T-helper 2 cell treated with Interferon-gamma antibody and Interleukin-4, amounts not matched to agents 5 μg/mL and 100 μg/mL, for 36 hours (primary cell): ENCODE data around the gene ENC1.

Experiments used
- DNase-seq: peaks from one replicate; pipeline ENCODE4 v3.0.0; 2021; ENCODE audit warnings: low spot score
- H3K27ac Mint-ChIP-seq: one replicate; pipeline ENCODE4 v1.8.0; 2021; ENCODE audit warnings: mild to moderate bottlenecking, mixed read lengths
- H3K27me3 Mint-ChIP-seq: one replicate; pipeline ENCODE4 v1.8.0; 2021; ENCODE audit warnings: low read depth, mixed read lengths
- H3K36me3 Mint-ChIP-seq: one replicate; pipeline ENCODE4 v1.8.0; 2021; ENCODE audit warnings: low read depth, mixed read lengths
- H3K4me1 Mint-ChIP-seq: one replicate; pipeline ENCODE4 v1.8.0; 2021; ENCODE audit warnings: low read depth, mixed read lengths
- H3K4me3 Mint-ChIP-seq: one replicate; pipeline ENCODE4 v1.8.0; 2022; ENCODE audit warnings: mild to moderate bottlenecking, moderate library complexity, mixed read lengths
- H3K9me3 Mint-ChIP-seq: one replicate; pipeline ENCODE4 v1.8.0; 2021; ENCODE audit warnings: mixed read lengths

ENC1 gene

DNA sequence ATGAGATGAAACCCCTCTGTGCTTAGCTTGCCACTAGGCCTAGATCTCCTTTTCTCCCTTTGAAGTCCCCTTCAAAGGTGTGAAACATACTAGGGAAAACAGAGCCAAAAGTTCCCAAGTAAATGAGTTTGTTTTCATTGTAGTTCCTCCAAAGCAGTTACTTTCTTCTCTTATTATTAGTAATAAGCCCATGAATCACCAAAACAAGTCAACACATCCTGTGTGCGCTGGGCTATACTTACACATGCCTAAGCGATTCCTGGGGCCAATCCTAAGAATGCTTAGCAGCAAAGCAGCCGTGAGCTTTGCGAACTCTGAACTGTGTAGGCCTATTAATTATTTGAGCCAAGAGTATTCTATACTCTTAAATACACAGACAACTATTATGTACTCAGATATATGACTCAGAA lies 7.6 kb downstream of the ENC1 start:
- H3K27me3 Mint-ChIP-seq, result peaks cover 35% of the 10 kb centered on the region
- no peak overlapping the region for H3K27ac Mint-ChIP-seq
- no peak for DNase-seq
- H3K9me3 Mint-ChIP-seq, result no peaks in the 10 kb centered on the region
- no peaks in the 10 kb centered on the region for H3K36me3 Mint-ChIP-seq
- H3K4me3 Mint-ChIP-seq, result no peak overlapping the region
- peaks cover 12% of the 10 kb centered on the region for H3K4me1 Mint-ChIP-seq

DNA sequence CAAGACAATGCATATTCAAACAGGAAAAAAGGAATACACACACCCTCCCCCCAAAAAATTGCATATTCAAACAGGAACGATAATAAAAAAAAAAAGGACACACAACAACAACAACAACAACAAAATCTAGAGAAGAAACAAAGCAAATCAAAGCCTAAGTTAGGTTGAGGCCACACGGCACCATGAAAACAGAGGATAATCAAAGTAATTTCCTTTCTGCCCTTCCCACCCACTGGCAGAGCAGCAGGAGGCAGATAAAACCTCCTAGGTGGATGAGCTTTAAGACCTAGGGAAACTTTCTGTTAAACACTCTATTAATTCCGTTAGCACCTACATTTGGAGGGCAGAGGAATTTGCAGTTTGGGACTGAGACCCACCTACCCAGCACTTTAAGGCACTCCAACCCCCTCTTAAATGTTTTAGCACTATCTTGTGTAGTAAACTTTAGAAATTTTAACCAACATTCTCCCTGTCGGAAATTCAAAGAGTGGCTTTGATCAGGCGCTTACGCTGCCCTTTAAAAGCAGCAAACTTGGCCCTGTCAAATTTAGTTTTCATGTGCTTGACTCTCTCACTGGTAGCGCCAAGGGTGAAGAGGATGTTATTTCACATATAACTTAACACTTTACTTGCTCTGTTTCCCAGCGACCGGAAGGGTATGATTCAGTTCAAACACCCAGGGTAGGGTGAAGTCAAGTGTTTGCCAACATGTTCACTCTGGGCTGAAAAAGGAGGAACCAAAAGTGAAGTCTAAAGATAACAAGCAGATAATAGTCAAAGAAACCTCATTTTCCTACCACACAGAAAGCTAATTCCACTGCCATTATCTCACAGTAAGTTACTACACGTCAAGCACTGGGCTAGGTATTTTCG lies 9.2 kb downstream of the ENC1 start:
- peak overlapping the region; percentile 68 for H3K27ac Mint-ChIP-seq
- H3K9me3 Mint-ChIP-seq, result no peaks in the 10 kb centered on the region
- no peaks in the 10 kb centered on the region for H3K36me3 Mint-ChIP-seq
- peaks cover 28% of the 10 kb centered on the region for H3K27me3 Mint-ChIP-seq
- peak overlapping the region; percentile 1 for H3K4me3 Mint-ChIP-seq
- peak; percentile 47 for DNase-seq
- peaks cover 12% of the 10 kb centered on the region for H3K4me1 Mint-ChIP-seq

DNA sequence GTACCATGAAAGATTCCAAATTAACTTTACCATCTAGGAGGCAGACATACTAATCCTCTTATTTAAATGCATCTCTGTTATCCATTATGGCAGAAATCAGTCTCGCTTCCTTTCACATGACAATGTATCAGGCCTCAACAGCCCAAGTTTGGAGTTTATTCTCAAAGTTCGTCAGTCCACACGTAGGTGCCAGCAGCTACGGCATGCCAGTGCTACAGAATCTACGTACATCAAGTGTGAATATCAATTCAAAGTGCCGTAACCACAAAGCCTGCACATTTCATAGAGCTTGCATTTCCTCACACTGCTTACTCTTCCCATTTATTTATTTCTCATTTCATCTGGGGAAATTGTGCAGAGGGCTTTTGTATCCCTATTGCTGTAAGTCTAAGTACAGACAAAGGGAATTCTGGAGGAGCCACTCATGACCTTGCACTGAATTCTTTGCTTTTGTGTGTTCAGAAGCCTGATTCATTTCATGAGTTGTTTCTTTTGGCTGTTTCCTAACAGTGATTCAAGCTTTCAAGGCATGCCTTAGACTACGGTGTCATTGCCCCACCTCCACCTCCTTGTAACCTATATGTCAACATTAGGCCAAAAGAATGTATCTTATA lies 10.0 kb downstream of the ENC1 start:
- H3K4me3 Mint-ChIP-seq, result no peak overlapping the region
- peaks cover 12% of the 10 kb centered on the region for H3K4me1 Mint-ChIP-seq
- DNase-seq, result no peak
- H3K36me3 Mint-ChIP-seq, result no peaks in the 10 kb centered on the region
- no peaks in the 10 kb centered on the region for H3K9me3 Mint-ChIP-seq
- H3K27me3 Mint-ChIP-seq, result peaks cover 31% of the 10 kb centered on the region
- H3K27ac Mint-ChIP-seq, result no peak overlapping the region

DNA sequence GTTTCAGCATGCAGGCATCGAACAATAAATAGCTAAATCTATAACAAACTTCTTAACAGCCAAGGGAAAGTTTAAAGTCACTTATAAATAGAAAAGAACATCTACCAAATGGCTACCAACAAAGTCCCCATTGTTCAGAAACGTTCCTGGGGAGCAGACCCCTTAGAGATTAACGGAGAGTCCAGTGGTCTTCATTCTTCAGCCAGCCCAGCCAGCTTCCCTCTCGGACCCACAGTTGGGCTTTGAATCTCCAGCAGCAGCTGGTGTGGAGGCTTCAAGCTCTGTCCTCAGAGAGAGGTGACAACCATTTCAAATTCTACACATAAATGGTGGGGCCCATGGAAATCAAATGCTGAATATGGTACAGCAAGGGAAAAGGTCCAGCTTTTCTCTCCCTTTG lies 11.2 kb downstream of the ENC1 start:
- no peak overlapping the region for H3K4me3 Mint-ChIP-seq
- H3K4me1 Mint-ChIP-seq, result peaks cover 12% of the 10 kb centered on the region
- no peaks in the 10 kb centered on the region for H3K9me3 Mint-ChIP-seq
- no peaks in the 10 kb centered on the region for H3K36me3 Mint-ChIP-seq
- H3K27me3 Mint-ChIP-seq, result peaks cover 34% of the 10 kb centered on the region
- DNase-seq, result no peak
- H3K27ac Mint-ChIP-seq, result no peak overlapping the region

DNA sequence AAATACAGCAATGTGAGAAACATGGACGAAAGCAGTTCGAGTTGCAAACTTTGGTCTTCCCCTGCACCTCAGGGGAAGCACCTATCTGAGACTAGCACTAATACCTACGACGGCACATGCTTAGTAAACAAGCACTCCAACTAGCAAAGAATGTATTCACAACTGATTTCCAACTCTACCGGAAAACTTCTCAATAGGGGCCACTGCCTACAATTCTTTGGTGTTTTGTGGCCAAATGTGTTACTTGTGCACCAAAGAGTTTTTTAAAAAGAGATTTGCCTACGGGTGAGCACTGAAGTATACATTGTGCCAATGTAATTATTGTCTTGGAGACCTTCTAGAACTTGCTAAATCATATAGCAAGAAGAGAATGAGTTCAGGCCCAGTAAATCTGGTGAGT lies 12.2 kb downstream of the ENC1 start:
- H3K4me1 Mint-ChIP-seq, result peaks cover 12% of the 10 kb centered on the region
- no peaks in the 10 kb centered on the region for H3K36me3 Mint-ChIP-seq
- peaks cover 42% of the 10 kb centered on the region for H3K27me3 Mint-ChIP-seq
- H3K27ac Mint-ChIP-seq, result no peak overlapping the region
- no peak overlapping the region for H3K4me3 Mint-ChIP-seq
- no peak for DNase-seq
- no peaks in the 10 kb centered on the region for H3K9me3 Mint-ChIP-seq

DNA sequence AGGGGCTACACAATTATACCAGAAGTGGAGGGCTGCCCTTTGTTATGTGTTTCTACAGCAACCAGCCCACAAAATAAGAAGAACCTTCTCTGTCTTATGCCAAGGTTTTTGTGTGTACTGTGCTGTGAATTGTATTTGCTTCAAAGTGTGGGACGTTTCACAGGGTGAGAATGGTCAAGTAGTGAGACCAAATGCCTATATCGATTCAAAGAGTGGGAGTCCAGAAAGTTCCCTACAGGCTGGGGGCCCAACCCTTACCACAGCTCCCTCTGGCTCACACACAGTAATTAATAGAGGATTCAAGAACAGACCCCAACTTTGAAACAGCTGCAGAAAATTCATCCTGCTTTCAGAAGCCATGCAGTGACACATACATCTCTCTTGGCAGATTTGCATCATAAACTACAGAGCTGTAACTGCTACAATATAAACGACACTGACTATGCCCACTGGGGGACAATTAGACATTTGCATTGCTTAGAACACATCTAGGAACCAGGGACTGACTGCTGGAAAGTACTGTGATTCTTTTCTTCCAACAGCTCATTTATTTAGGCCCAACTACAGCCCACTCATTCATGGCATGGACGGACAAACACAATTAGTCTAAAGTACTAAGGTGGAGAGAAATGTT lies 12.8 kb downstream of the ENC1 start:
- Mint-ChIP-seq H3K27me3 (peaks cover 47% of the 10 kb centered on the region), H3K36me3 (no peaks in the 10 kb centered on the region), H3K9me3 (no peaks in the 10 kb centered on the region), H3K4me3 (no peak overlapping the region), H3K4me1 (peaks cover 12% of the 10 kb centered on the region), H3K27ac (no peak overlapping the region)
- no peak for DNase-seq

DNA sequence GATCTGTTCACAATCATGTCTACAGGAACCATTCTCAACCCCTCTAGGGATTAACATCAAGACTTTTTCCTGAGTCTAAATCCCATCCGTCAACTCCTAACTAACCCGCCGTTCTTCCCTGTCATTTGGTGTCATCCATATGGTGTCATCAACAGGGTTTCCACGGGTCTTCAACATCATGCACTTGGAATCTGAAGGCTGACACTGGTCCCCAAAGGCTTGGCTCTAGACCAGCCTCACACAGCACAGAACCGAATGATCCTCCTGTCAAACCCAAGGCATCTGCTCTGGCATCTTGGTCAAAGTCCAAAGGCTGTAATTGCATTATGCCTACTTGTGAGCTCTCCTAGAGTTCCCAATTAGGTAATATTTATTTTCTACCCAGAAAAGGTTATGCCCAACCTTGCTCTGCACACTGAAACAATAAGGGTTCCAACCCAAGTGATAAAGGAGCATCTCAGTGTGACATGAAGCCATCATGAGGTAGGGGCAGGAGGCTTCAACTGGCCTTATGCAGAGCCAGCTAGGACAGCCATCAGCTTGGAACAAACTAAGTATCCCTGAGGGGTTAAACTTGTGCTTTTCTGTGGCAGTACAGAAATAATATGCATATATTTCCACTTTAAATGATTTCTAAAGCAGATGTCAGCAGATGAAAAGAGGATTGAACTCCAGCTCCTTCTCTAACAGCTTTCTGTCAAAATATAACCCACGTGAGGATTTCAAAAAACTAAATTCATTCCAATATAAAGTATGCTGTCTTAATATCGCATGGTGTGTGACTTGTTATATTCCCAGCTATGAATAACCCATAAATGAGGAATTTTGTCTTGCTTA lies 13.9 kb downstream of the ENC1 start:
- no peaks in the 10 kb centered on the region for H3K36me3 Mint-ChIP-seq
- H3K27ac Mint-ChIP-seq, result no peak overlapping the region

DNA sequence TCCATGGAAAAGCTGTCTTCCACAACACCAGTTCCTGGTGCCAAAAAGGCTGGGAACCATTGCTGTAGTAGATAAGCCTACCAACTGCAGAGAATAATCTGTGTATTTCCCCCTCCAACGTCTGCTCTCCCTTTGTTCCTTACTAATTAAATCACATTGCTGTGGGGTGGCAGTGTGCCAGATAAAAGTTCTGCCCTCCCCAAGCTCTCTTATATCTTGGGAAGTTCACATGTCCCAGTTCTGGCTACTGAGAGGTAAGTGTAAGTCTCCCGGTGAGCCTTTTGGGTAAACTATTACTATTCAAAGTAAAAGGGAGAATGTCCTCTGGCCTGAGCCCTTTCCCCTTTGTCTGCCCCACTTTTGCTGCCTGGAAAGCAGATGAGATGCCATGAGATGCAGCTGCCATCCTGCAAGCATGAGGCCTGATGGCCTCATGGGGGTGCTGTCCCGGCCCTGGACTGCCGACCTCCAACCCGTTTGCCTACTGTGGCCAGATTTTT lies 14.7 kb downstream of the ENC1 start:
- H3K4me3 Mint-ChIP-seq, result no peak overlapping the region
- H3K9me3 Mint-ChIP-seq, result no peaks in the 10 kb centered on the region
- H3K27me3 Mint-ChIP-seq, result peaks cover 56% of the 10 kb centered on the region
- H3K36me3 Mint-ChIP-seq, result no peaks in the 10 kb centered on the region
- H3K27ac Mint-ChIP-seq, result no peak overlapping the region
- DNase-seq, result no peak
- no peaks in the 10 kb centered on the region for H3K4me1 Mint-ChIP-seq

More for the DNA sequence above, 13.9 kb downstream of the ENC1 start:
- H3K4me1 Mint-ChIP-seq, result peaks cover 5% of the 10 kb centered on the region
- no peak overlapping the region for H3K4me3 Mint-ChIP-seq
- peaks cover 55% of the 10 kb centered on the region for H3K27me3 Mint-ChIP-seq
- no peak for DNase-seq
- H3K9me3 Mint-ChIP-seq, result no peaks in the 10 kb centered on the region

DNA sequence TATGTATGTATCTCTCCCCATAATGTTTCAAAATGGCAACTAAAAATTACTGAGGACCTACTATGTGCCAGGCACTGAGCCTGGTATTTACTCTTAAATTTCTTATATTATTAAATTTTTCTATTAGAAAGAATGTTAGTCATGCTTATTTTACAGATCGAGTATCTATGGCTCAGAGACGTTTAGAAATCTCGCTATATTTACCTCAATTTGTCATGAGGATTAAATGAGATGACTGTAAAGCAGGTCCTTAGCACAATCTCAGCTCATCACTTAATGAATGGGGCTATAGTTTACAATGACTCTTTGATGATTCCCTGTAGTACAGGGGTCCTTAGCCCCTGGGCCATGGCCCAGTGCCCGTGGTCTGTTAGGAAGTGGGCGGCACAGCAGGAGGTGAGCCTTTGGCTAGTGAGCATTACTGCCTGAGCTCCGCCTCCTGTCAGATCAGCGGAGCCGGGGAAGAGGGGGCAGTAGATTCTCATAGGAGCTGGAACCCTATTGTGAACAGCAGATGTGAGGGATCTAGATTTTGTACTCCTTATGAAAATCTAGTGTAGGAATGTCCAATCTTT lies 15.5 kb downstream of the ENC1 start:
- no peak overlapping the region for H3K27ac Mint-ChIP-seq
- DNase-seq, result no peak
- H3K4me3 Mint-ChIP-seq, result no peak overlapping the region
- no peaks in the 10 kb centered on the region for H3K4me1 Mint-ChIP-seq
- H3K36me3 Mint-ChIP-seq, result no peaks in the 10 kb centered on the region
- no peaks in the 10 kb centered on the region for H3K9me3 Mint-ChIP-seq
- H3K27me3 Mint-ChIP-seq, result peaks cover 52% of the 10 kb centered on the region

DNA sequence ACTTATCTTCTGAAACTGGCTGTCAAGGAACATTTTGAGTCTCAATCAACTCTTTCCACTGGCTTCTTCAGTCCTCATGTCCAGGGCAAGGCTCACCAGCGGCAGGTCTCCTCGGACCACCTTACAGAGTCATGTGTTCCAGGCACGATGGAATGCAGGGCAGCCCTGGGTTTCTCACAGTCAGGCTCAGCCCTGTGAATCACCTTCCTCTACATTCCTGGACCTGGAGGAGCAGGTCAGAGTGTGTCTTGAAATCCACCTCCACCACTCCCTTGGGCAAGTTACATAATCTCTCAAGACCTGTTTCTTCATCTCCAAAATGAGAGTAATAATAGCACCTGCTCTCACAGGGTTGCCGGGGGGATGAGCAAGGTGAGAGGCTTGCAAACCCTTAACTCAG lies 16.0 kb downstream of the ENC1 start:
- no peak for DNase-seq
- Mint-ChIP-seq H3K9me3 (no peaks in the 10 kb centered on the region), H3K4me3 (no peak overlapping the region), H3K27ac (no peak overlapping the region), H3K27me3 (peaks cover 51% of the 10 kb centered on the region), H3K4me1 (no peaks in the 10 kb centered on the region), H3K36me3 (no peaks in the 10 kb centered on the region)

DNA sequence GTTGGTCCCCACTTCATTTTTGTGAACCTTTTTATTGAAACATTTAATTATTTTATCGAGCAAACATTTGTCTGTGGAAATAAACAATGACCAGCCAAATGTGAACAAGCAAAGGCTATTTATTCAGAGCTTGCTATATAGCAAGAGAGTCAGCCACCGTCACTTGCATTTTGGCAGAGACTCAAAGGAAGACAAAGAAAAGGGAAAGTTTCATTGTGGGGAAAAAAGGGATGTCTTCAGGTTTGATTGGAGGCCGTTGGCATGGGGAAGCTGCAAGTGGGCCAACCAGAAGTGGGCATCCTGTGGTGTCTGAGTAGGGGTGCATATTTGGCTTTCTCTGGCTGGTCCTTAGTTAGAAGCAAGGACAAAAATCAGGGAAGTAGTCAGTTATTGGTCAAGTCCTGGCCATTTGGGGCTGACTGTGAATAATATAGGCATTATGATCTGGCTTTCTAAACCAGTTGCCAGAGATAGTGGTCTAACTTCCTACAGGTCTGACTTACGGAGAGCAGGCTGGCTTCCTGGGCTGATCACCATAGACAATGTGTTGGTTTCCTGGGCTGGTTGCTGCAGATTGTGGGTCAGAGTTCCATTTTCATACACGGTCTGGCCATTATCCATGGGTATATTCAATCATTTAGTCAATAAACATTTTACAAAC lies 16.6 kb downstream of the ENC1 start:
- peaks cover 49% of the 10 kb centered on the region for H3K27me3 Mint-ChIP-seq
- no peaks in the 10 kb centered on the region for H3K36me3 Mint-ChIP-seq
- H3K4me1 Mint-ChIP-seq, result no peaks in the 10 kb centered on the region
- no peak for DNase-seq
- no peak overlapping the region for H3K27ac Mint-ChIP-seq
- no peak overlapping the region for H3K4me3 Mint-ChIP-seq
- H3K9me3 Mint-ChIP-seq, result no peaks in the 10 kb centered on the region

DNA sequence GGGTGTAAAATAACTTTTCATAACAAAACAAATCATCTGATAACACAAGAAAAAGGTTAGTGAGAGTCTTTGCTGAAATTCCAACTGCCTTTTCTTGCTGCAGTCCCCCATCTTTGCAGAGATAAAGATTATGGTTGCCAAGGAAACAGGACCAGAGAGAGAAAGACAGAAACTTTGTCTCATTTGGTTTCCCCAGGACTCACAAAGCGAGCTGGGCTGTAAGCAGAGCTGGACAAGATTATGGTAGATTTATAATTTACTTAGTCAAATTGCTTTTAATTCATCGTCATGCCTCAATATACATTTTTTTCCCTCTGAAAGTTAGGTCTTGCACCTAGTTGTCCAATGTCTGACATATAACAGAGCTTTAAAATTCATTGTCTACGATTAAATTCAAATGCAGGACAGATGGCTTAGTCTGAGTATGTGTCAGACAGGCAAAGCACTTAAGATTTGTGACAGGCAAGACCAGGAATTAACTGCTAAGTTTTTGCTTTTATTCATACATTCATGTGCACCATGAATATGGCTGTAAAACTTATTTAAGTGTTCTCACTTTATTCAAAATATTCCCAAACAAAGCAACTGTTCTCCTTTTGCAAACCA lies 17.4 kb downstream of the ENC1 start:
- Mint-ChIP-seq H3K4me3 (no peak overlapping the region), H3K36me3 (no peaks in the 10 kb centered on the region), H3K9me3 (no peaks in the 10 kb centered on the region), H3K27me3 (peaks cover 50% of the 10 kb centered on the region), H3K27ac (no peak overlapping the region), H3K4me1 (no peaks in the 10 kb centered on the region)
- no peak for DNase-seq

DNA sequence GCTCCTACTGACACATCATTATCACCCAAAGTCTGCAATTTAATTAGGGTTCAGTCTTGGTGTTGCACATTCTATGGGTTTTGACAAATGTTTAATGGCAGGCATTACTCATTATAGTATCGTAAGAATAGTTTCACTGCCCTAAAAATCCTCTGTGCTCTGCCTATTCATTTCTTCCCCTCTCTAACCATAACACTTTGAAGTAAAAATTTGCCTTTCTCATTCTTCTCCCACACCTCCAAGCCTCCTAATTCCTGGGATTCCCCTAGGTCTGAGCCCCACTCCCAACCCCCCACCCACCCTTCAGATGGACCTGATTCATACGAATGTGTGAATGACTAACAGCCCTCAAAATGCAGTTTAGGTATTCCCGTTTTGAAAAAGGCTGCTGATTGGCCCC lies 18.4 kb downstream of the ENC1 start:
- no peaks in the 10 kb centered on the region for H3K9me3 Mint-ChIP-seq
- no peak overlapping the region for H3K4me3 Mint-ChIP-seq
- H3K27ac Mint-ChIP-seq, result no peak overlapping the region
- H3K27me3 Mint-ChIP-seq, result peaks cover 50% of the 10 kb centered on the region
- H3K36me3 Mint-ChIP-seq, result no peaks in the 10 kb centered on the region
- DNase-seq, result no peak
- no peaks in the 10 kb centered on the region for H3K4me1 Mint-ChIP-seq
